CD14-positive monocyte (primary cell): ENCODE results near the gene FXYD4. TPM values are rescaled to one million over a fixed set of nuclear protein-coding genes. Genes with fewer than 3 reads are reported as not detected.

Source experiments
- DNase-seq, 3 donors: peaks; one replicate each; pipeline ENCODE4 v3.0.0-alpha.2; 2011 to 2022
- H2AFZ ChIP-seq: 2 replicates; pipeline ENCODE4 v1.6.0; 2012; ENCODE audit warnings: mild to moderate bottlenecking, low read depth, low read length, inconsistent platforms; ENCODE audit not compliant: insufficient read depth, poor library complexity, severe bottlenecking
- H3K27ac ChIP-seq, 2 donors: 1 replicate in 1 of 2; 2 replicates in 1 of 2; pipeline ENCODE4 v1.5.1; 2012 to 2013; ENCODE audit warnings: low read length in 2 of 2, control low read depth in 1 of 2, inconsistent platforms in 1 of 2, low read depth in 1 of 2, mild to moderate bottlenecking in 1 of 2
- H3K27me3 ChIP-seq, 2 donors: one replicate each; pipeline versions ENCODE4 v1.6.0 to v1.6.1; 2011 to 2013; ENCODE audit warnings: low read length in 2 of 2; ENCODE audit not compliant: control insufficient read depth in 2 of 2, insufficient read depth in 2 of 2
- H3K36me3 ChIP-seq, 2 donors: replicated peaks in 1 of 2; 1 replicate in 1 of 2; 2 replicates in 1 of 2; pipeline versions ENCODE4 v1.5.1 to v1.6.1; 2012 to 2013; ENCODE audit warnings: low read length in 2 of 2, control low read depth in 1 of 2, inconsistent platforms in 1 of 2, mild to moderate bottlenecking in 1 of 2; ENCODE audit not compliant: insufficient read depth in 2 of 2, control insufficient read depth in 1 of 2
- H3K4me1 ChIP-seq, 2 donors: 1 replicate in 1 of 2; 2 replicates in 1 of 2; pipeline versions ENCODE4 v1.5.1 to v1.6.1; 2012 to 2013; ENCODE audit warnings: low read length in 2 of 2, control low read depth in 1 of 2, inconsistent platforms in 1 of 2, mild to moderate bottlenecking in 1 of 2, moderate library complexity in 1 of 2; ENCODE audit not compliant: insufficient read depth in 2 of 2, control insufficient read depth in 1 of 2
- H3K4me2 ChIP-seq: replicated peaks from 2 replicates; pipeline ENCODE3; 2012; ENCODE audit warnings: low read length, moderate library complexity, mild to moderate bottlenecking; ENCODE audit not compliant: poor library complexity, severe bottlenecking; ENCODE audit errors: extremely low read depth
- H3K4me3 ChIP-seq, 3 experiments: fragments of 200-600 bp in 1 of 3; sonication (generic) in 1 of 3; replicated peaks in 1 of 3; 1 replicate in 2 of 3; 2 replicates in 1 of 3; pipeline ENCODE4 v1.5.1; 2011 to 2013; ENCODE audit warnings: low read length in 3 of 3, mild to moderate bottlenecking in 3 of 3, control low read depth in 2 of 3, low read depth in 2 of 3, inconsistent platforms in 1 of 3, moderate library complexity in 1 of 3
- H3K79me2 ChIP-seq: 2 replicates; pipeline ENCODE4 v1.6.0; 2012; ENCODE audit warnings: mild to moderate bottlenecking, control low read depth, inconsistent platforms, low read length, moderate library complexity; ENCODE audit not compliant: insufficient read depth
- H3K9ac ChIP-seq: 2 replicates; pipeline ENCODE4 v1.6.0; 2017; ENCODE audit warnings: low read length, mild to moderate bottlenecking; ENCODE audit not compliant: insufficient read depth, poor library complexity, severe bottlenecking
- H3K9me3 ChIP-seq, 2 donors: replicated peaks in 1 of 2; 1 replicate in 1 of 2; 2 replicates in 1 of 2; pipeline versions ENCODE4 v1.5.1 to v1.6.1; 2012 to 2013; ENCODE audit warnings: low read length in 2 of 2, control low read depth in 1 of 2; ENCODE audit not compliant: control insufficient read depth in 1 of 2, insufficient read depth in 1 of 2
- H4K20me1 ChIP-seq: 2 replicates; pipeline ENCODE4 v1.6.0; 2012; ENCODE audit warnings: mild to moderate bottlenecking, low read length, control low read depth, moderate library complexity; ENCODE audit not compliant: insufficient read depth
- H3K27ac Mint-ChIP-seq, 7 donors: one replicate each; pipeline ENCODE4 v1.8.0; 2020; ENCODE audit warnings: mild to moderate bottlenecking in 7 of 7, mixed read lengths in 7 of 7, moderate library complexity in 6 of 7, inconsistent platforms in 2 of 7
- H3K27me3 Mint-ChIP-seq, 3 donors: one replicate each; pipeline ENCODE4 v1.8.0; 2021 to 2022; ENCODE audit warnings: low read depth in 3 of 3, mild to moderate bottlenecking in 3 of 3, mixed read lengths in 3 of 3, moderate library complexity in 3 of 3, inconsistent platforms in 1 of 3
- H3K36me3 Mint-ChIP-seq, 2 donors: one replicate each; pipeline ENCODE4 v1.8.0; 2020; ENCODE audit warnings: mixed read lengths in 2 of 2, inconsistent platforms in 1 of 2, mild to moderate bottlenecking in 1 of 2
- H3K4me1 Mint-ChIP-seq: one replicate; pipeline ENCODE4 v1.8.0; 2020; ENCODE audit warnings: mild to moderate bottlenecking, mixed read lengths
- H3K4me3 Mint-ChIP-seq, 2 donors: one replicate each; pipeline ENCODE4 v1.8.0; 2020; ENCODE audit warnings: mild to moderate bottlenecking in 2 of 2, mixed read lengths in 2 of 2, moderate library complexity in 1 of 2
- H3K9me3 Mint-ChIP-seq, 7 donors: one replicate each; pipeline ENCODE4 v1.8.0; 2020 to 2022; ENCODE audit warnings: mixed read lengths in 7 of 7, mild to moderate bottlenecking in 6 of 7, moderate library complexity in 6 of 7, inconsistent platforms in 2 of 7
- WGBS: methylation state at CpG from one replicate; pipeline ENCODE4 v1.1.5; 2013; ENCODE audit warnings: missing lambda C conversion rate; ENCODE audit not compliant: insufficient coverage; 5-methylcytosine and 5-hydroxymethylcytosine counted together
- intact Hi-C, 2 donors: fragments of 100-400 bp; cut with micrococcal nuclease; formaldehyde crosslinking; loops; one replicate each; pipeline versions ENCODE4 v1.15.0 to v1.15.1; 2023
- polyA plus RNA-seq, 3 donors: library from polyadenylated mRNA; depleted of rRNA in 1 of 3; unstranded in 2 of 3; stranded (reverse) in 1 of 3; fragments of 300-500 nt in 2 of 3; fragments of >200 nt in 1 of 3; fragmentation: Illumina TruSeq in 2 of 3; gene quantifications; 1 replicate in 2 of 3; 2 replicates in 1 of 3; pipeline ENCODE4 v1.2.3, GENCODE V29; 2012 to 2021
- TF ChIP-seq, protein P1 (sequence below): fragments of 200-600 bp; IDR thresholded peaks from one replicate; pipeline ENCODE4 v1.8.0; 2022; ENCODE audit warnings: antibody characterized with exemption, mild to moderate bottlenecking

FXYD4 gene
- polyA plus RNA-seq, 3 donors, result 0.16 TPM; not detected in 2

DNA sequence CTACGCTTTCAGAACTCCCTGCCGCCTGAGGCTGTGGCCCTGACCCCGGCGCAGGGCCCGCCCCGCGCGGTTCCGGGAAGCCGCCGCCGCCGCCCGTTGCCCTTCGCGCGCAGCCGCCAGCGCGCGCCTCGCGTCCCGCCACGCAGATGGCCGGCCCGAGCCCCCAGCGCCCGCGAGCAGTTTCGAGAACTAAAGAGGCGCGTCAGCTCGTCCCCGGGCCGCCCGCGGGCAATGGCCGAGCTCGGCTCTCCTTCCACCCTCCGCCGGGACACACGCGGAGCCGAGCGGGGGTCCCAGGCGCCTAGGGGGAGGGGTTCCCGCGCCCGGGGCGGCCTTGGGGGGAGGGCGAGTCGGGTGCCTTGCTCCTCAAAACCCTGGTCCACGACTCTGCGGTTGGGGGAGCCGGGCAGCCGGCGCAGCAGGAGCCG, 35.7 kb downstream of the FXYD4 start:
- Histone ChIP-seq H3K4me1 (peaks cover 38 to 62% of the 10 kb centered on the region in 2 donors), H3K36me3 (peaks cover 0 to 12% of the 10 kb centered on the region in 2 donors), H3K27ac (peak overlapping the region; percentile 94 to 99), H3K9ac (peak overlapping the region; percentile 97), H3K4me3 (peak overlapping the region; percentile 59 to 86 (median 65)), H4K20me1 (peaks cover 56% of the 10 kb centered on the region), H3K79me2 (peaks cover 77% of the 10 kb centered on the region), H3K27me3 (no peaks in the 10 kb centered on the region), H2AFZ (peak overlapping the region; percentile 50), H3K9me3 (no peaks in the 10 kb centered on the region), H3K4me2 (peak overlapping the region; percentile 96)
- H3K36me3 Mint-ChIP-seq, result peaks cover 8 to 15% of the 10 kb centered on the region in 2 donors
- intact Hi-C loops, result no loop called here
- H3K4me3 Mint-ChIP-seq, result peak overlapping the region; percentile 96
- peaks cover 0 to 3% (median 1%) of the 10 kb centered on the region in 3 donors for H3K27me3 Mint-ChIP-seq
- peak; percentile 38 to 51 (median 47) for DNase-seq
- peaks cover 0 to 2% (median 0%) of the 10 kb centered on the region in 7 donors for H3K9me3 Mint-ChIP-seq
- TF ChIP-seq, protein P1, sequence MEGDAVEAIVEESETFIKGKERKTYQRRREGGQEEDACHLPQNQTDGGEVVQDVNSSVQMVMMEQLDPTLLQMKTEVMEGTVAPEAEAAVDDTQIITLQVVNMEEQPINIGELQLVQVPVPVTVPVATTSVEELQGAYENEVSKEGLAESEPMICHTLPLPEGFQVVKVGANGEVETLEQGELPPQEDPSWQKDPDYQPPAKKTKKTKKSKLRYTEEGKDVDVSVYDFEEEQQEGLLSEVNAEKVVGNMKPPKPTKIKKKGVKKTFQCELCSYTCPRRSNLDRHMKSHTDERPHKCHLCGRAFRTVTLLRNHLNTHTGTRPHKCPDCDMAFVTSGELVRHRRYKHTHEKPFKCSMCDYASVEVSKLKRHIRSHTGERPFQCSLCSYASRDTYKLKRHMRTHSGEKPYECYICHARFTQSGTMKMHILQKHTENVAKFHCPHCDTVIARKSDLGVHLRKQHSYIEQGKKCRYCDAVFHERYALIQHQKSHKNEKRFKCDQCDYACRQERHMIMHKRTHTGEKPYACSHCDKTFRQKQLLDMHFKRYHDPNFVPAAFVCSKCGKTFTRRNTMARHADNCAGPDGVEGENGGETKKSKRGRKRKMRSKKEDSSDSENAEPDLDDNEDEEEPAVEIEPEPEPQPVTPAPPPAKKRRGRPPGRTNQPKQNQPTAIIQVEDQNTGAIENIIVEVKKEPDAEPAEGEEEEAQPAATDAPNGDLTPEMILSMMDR, result no peak
- H3K4me1 Mint-ChIP-seq, result peaks cover 52% of the 10 kb centered on the region
- WGBS, result under 1% methylated on average over 43 of the region's 59 CpGs
- peak overlapping the region; percentile 99 to 100 (median 100) for H3K27ac Mint-ChIP-seq

DNA sequence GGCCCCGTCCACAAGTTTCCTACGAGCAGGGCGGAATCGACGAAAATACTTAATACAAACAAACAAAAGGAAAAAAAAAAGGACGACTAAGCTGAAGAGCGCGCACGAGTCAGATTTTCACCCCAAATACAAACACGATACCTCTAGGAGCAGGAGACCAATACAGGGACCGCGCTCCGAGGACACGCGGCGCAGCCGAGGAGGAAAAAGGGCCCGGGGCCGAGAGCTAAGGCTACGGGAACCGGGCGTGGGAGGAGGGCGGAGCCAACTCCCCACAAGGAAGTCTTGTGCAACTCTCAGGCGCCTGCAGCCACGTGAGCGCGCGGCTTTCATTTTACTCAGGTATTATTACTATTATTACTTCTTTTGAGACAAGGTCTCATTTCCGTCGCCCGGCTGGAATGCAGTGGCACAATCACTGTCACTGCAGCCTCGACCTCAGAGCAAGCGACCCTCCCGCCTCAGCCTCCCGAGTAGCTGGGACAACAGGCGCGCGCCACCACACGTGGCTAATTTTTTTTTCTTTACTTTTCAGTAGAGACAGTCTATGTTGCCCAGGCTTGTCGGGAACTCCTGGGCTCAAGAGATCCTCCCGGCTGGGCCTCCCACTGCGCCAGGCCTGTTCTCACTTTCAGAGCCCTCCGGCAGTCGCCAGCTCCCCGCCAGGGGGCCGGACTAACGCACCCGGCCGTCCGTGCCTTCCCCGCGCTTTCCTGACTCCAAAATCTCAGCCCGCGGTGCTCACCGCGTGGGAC, 36.3 kb downstream of the FXYD4 start:
- Mint-ChIP-seq H3K27me3 (peaks cover 0 to 3% (median 1%) of the 10 kb centered on the region in 3 donors), H3K4me3 (peak overlapping the region; percentile 96), H3K4me1 (peaks cover 47% of the 10 kb centered on the region), H3K36me3 (peaks cover 8 to 15% of the 10 kb centered on the region in 2 donors), H3K27ac (peak overlapping the region; percentile 99 to 100 (median 100)), H3K9me3 (peaks cover 0 to 2% (median 0%) of the 10 kb centered on the region in 7 donors)
- H3K9ac ChIP-seq, result peak overlapping the region; percentile 97
- H3K9me3 ChIP-seq, result no peaks in the 10 kb centered on the region
- under 1% methylated on average over 28 of the region's 56 CpGs for WGBS
- H3K4me3 ChIP-seq, result peak overlapping the region; percentile 59 to 86 (median 65)
- intact Hi-C loops, result loop anchor here in 1 of 2 donors (2.0 kb wide), 1 partner anchor 13 kb away; no protein-coding TSS in a partner anchor
- TF ChIP-seq, protein P1, result peak; percentile 64
- H3K27ac ChIP-seq, result peak overlapping the region; percentile 94 to 99
- H3K79me2 ChIP-seq, result peaks cover 71% of the 10 kb centered on the region
- H3K4me1 ChIP-seq, result peaks cover 38 to 57% of the 10 kb centered on the region in 2 donors
- peak overlapping the region; percentile 96 for H3K4me2 ChIP-seq
- peaks cover 50% of the 10 kb centered on the region for H4K20me1 ChIP-seq
- peak overlapping the region; percentile 50 for H2AFZ ChIP-seq
- H3K36me3 ChIP-seq, result peaks cover 0 to 12% of the 10 kb centered on the region in 2 donors
- DNase-seq, result peak; percentile 90 to 91 (median 90)
- H3K27me3 ChIP-seq, result no peaks in the 10 kb centered on the region
